Panc1 (cell line): ENCODE results near the gene SLC6A4.

Experiments used
- POLR2AphosphoS5 ChIP-seq: IDR thresholded peaks from 2 replicates; pipeline ENCODE4 v1.6.1; 2012; ENCODE audit warnings: mild to moderate bottlenecking, low read depth, low read length, moderate library complexity
- TF ChIP-seq, protein P1 (sequence below): fragments of 450-650 bp; IDR thresholded peaks from 2 replicates; pipeline ENCODE4 v1.5.1; 2017; ENCODE audit warnings: mild to moderate bottlenecking
- TF ChIP-seq, protein P2 (sequence below), 2 experiments: IDR thresholded peaks; 2 replicates each; pipeline ENCODE4 v1.6.1; 2011 to 2012; ENCODE audit warnings: low read depth in 2 of 2, control low read depth in 1 of 2, low read length in 1 of 2, mild to moderate bottlenecking in 1 of 2, moderate library complexity in 1 of 2; ENCODE audit not compliant: insufficient read depth in 1 of 2

DNA sequence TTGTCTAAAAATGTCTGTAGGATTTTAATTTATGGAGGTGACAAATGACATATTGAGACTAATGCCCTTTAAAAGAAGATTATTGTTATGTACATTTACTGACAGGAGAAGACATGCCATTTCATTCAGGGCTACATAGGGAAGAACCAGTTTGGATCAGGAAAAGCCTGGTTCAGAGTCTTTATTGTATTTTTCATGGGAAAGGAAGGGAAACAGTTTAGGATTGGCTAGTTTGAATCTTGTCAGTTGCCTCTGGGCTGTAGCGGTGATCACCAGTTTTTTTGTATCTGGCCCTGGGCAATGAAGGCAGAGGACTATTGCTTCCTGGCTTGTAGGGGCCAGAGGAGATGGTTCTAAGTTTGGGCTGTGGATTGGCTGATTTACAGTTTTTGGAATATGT, 87.1 kb downstream of the SLC6A4 start:
- TF ChIP-seq, protein P1, sequence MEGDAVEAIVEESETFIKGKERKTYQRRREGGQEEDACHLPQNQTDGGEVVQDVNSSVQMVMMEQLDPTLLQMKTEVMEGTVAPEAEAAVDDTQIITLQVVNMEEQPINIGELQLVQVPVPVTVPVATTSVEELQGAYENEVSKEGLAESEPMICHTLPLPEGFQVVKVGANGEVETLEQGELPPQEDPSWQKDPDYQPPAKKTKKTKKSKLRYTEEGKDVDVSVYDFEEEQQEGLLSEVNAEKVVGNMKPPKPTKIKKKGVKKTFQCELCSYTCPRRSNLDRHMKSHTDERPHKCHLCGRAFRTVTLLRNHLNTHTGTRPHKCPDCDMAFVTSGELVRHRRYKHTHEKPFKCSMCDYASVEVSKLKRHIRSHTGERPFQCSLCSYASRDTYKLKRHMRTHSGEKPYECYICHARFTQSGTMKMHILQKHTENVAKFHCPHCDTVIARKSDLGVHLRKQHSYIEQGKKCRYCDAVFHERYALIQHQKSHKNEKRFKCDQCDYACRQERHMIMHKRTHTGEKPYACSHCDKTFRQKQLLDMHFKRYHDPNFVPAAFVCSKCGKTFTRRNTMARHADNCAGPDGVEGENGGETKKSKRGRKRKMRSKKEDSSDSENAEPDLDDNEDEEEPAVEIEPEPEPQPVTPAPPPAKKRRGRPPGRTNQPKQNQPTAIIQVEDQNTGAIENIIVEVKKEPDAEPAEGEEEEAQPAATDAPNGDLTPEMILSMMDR, result no peak
- TF ChIP-seq, protein P2, sequence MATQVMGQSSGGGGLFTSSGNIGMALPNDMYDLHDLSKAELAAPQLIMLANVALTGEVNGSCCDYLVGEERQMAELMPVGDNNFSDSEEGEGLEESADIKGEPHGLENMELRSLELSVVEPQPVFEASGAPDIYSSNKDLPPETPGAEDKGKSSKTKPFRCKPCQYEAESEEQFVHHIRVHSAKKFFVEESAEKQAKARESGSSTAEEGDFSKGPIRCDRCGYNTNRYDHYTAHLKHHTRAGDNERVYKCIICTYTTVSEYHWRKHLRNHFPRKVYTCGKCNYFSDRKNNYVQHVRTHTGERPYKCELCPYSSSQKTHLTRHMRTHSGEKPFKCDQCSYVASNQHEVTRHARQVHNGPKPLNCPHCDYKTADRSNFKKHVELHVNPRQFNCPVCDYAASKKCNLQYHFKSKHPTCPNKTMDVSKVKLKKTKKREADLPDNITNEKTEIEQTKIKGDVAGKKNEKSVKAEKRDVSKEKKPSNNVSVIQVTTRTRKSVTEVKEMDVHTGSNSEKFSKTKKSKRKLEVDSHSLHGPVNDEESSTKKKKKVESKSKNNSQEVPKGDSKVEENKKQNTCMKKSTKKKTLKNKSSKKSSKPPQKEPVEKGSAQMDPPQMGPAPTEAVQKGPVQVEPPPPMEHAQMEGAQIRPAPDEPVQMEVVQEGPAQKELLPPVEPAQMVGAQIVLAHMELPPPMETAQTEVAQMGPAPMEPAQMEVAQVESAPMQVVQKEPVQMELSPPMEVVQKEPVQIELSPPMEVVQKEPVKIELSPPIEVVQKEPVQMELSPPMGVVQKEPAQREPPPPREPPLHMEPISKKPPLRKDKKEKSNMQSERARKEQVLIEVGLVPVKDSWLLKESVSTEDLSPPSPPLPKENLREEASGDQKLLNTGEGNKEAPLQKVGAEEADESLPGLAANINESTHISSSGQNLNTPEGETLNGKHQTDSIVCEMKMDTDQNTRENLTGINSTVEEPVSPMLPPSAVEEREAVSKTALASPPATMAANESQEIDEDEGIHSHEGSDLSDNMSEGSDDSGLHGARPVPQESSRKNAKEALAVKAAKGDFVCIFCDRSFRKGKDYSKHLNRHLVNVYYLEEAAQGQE (IDR thresholded peaks at IDR 0.05; ENCODE audit: insufficient read depth in 1 of 2, low read depth in 2 of 2, low read length in 1 of 2), result no peak
- no peak for TF ChIP-seq POLR2AphosphoS5
